Astrocyte of the spinal cord (primary cell): Measurements from ENCODE around the gene DRAM2.

Experiments used
- DNase-seq: peaks from one replicate; pipeline ENCODE4 v3.0.0; 2011; ENCODE audit warnings: low read depth, low spot score
- H3K4me3 ChIP-seq: 2 replicates; pipeline ENCODE4 v1.5.1; 2011; ENCODE audit warnings: low read depth, mild to moderate bottlenecking, low read length, moderate library complexity
- CTCF ChIP-seq: IDR thresholded peaks from 2 replicates; pipeline ENCODE4 v1.5.1; 2012; ENCODE audit warnings: low read depth, mild to moderate bottlenecking, low read length, inconsistent platforms
- in situ Hi-C: cut with HindIII; loops from 2 replicates; pipeline ENCODE4 v1.10.0; 2017; ENCODE audit warnings: low sequenced_read_pairs

The DRAM2 gene

GRCh38 chr1:111133866-111134265 is 6.0 kb downstream of the DRAM2 start:
- in situ Hi-C loops: no loop called here
- TF ChIP-seq CTCF: no peak
- H3K4me3 ChIP-seq: no peak overlapping the region

GRCh38 chr1:111131693-111132092 is 8.2 kb downstream of the DRAM2 start:
- no peak for TF ChIP-seq CTCF
- in situ Hi-C loops: no loop called here
- no peak for DNase-seq
- no peak overlapping the region for H3K4me3 ChIP-seq

More at GRCh38 chr1:111133866-111134265, 6.0 kb downstream of the DRAM2 start:
- DNase-seq: no peak

GRCh38 chr1:111129376-111129775 is 10.5 kb downstream of the DRAM2 start:
- DNase-seq: no peak
- in situ Hi-C loops: no loop called here
- TF ChIP-seq CTCF: no peak
- H3K4me3 ChIP-seq: no peak overlapping the region

- in situ Hi-C loops: no loop called here
- no peak for DNase-seq
- no peak for TF ChIP-seq CTCF
- H3K4me3 ChIP-seq: no peak overlapping the region
Measured at GRCh38 chr1:111127923-111128643, 11.8 kb downstream of the DRAM2 start.

- no peak overlapping the region for H3K4me3 ChIP-seq
- no peak for DNase-seq
- TF ChIP-seq CTCF: no peak
- in situ Hi-C loops: no loop called here
Measured at GRCh38 chr1:111126354-111126753, 13.5 kb downstream of the DRAM2 start.

GRCh38 chr1:111116496-111116895 is 23.4 kb downstream of the DRAM2 start:
- in situ Hi-C loops: no loop called here
- no peak for DNase-seq
- H3K4me3 ChIP-seq: no peak overlapping the region
- TF ChIP-seq CTCF: no peak
